ENCODE results near the gene SULT1A3. TPM values are rescaled to one million over a fixed set of nuclear protein-coding genes. Genes with fewer than 3 reads are reported as not detected.
"Not testable (repeated sequence)": the region's sequence is repeated elsewhere in the genome, so short reads cannot be mapped to it uniquely, and the experiment has no call there.

SULT1A3 gene
- total RNA-seq, 1 experiment from 2014 or later = 8.3 TPM

- TF ChIP-seq KAT7 (CRISPR knock-in tag; IDR thresholded peaks at IDR 0.05; ENCODE audit: borderline replicate concordance) (no peak), E2F5 (CRISPR knock-in tag; IDR thresholded peaks at IDR 0.05) (no peak), ZNF138 (CRISPR knock-in tag; conservative IDR thresholded peaks at IDR 0.05) (no peak)
These were observed 11.0 kb upstream of the SULT1A3 start (continued) for GRCh38 chr16:30187971-30188561.

DNA sequence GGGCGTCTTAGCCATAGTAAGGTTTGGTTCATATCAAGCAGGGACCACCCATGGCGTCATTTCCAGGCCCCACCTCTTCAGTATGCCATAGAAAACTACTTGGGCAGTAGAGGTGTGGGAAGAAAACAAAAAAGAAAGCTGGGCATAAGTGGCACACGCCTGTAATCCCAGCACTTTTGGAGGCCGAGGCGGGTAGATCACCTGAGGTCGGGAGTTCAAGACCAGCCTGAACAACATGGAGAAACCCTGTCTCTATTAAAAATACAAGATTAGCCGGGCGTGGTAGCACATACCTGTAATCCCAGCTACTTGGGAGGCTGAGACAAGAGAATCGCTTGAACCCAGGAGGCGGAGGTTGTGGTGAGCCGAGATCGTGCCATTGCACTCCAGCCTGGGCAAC, 7.9 kb upstream of the SULT1A3 start:
- H3K27ac Mint-ChIP-seq; DNase-seq (ENCODE audit: low spot score); H3K4me1 Mint-ChIP-seq; CTCF ChIA-PET; H3K9me3 Mint-ChIP-seq; H3K36me3 Mint-ChIP-seq; ATAC-seq; POLR2A ChIA-PET; H3K4me3 Mint-ChIP-seq; H3K27me3 Mint-ChIP-seq (ENCODE audit: low read depth): not testable (repeated sequence)

- DNase-seq (ENCODE audit: low spot score); H3K27me3 Mint-ChIP-seq (ENCODE audit: low read depth); H3K9me3 Mint-ChIP-seq; POLR2A ChIA-PET; H3K27ac Mint-ChIP-seq; CTCF ChIA-PET; H3K4me3 Mint-ChIP-seq; H3K4me1 Mint-ChIP-seq; H3K36me3 Mint-ChIP-seq: not testable (repeated sequence)
- ATAC-seq = peak; percentile 40
These were observed 6.0 kb upstream of the SULT1A3 start for GRCh38 chr16:30193098-30193497.

DNA sequence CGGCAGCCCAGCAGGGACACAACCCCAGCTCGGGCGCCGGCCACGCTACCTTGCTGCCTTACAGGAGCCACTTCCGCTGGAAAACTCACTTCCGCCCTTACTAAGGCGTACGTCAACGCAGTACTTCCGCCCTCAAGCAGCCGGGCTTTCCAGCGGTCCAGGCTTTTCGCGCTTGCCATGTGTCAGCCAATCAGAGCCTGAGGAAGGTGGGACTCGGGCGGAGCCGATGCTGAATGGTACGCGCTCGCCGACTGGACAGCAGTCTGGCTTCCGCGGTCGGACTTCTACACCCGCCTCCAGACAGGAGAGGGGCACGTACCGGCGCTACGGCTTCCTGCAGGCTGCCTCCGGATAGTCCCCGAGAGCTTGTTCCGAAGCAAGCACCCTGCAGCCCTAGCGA, 5.4 kb upstream of the SULT1A3 start, which contains the start of the genes BOLA2B and SLX1A:
Gene BOLA2B, minus strand, starts transcription at position 52 of the 400 bp plus-strand sequence. CDS start 71 bp downstream, outside the sequence.
Gene SLX1A, plus strand, starts transcription at position 261 of the 400 bp plus-strand sequence. CDS start 210 bp downstream, outside the sequence.
- H3K27me3 Mint-ChIP-seq (ENCODE audit: low read depth); H3K27ac Mint-ChIP-seq; H3K36me3 Mint-ChIP-seq; H3K4me1 Mint-ChIP-seq; DNase-seq (ENCODE audit: low spot score); POLR2A ChIA-PET; CTCF ChIA-PET; H3K4me3 Mint-ChIP-seq; H3K9me3 Mint-ChIP-seq: not testable (repeated sequence)
- peak; percentile 90 for ATAC-seq

DNA sequence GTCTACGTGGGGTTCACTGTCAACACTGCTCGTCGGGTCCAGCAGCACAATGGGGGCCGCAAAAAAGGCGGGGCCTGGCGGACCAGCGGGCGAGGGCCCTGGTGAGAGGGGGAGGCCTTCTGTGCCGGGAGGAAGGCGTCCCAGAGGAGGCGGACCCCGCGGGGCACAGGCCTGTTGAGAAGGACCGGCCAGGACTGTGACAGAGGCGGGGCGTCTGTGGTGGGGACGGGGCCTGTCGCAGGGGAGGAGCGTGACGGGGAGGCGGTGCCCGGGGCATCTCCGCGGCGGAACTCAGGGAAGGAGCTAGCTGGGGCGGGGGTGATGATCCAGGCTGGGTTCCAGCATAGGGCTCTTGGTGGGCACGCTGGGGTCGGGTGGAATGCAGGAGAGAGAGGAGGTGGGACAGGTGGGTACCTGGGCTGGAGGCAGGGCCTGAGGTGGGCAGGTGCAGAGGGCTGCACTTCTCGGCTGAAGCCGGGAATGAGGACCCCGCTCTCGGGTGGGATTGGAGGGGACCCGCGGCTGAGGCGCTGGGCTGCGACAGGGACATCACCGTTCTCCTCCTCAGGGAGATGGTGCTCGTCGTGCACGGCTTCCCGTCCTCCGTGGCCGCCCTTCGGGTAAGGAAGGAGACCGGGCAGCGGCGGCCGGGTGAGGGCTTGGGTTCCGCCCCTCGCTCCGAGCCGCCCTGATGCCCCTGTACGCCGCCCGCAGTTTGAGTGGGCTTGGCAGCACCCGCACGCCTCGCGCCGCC, 4.7 kb upstream of the SULT1A3 start:
- H3K9me3 Mint-ChIP-seq; DNase-seq (ENCODE audit: low spot score); H3K4me3 Mint-ChIP-seq; H3K36me3 Mint-ChIP-seq; H3K27ac Mint-ChIP-seq; CTCF ChIA-PET; POLR2A ChIA-PET; H3K27me3 Mint-ChIP-seq (ENCODE audit: low read depth); H3K4me1 Mint-ChIP-seq: not testable (repeated sequence)
- ATAC-seq = peak; percentile 74

GRCh38 chr16:30197001-30197400, 2.1 kb upstream of the SULT1A3 start:
- POLR2A ChIA-PET; H3K9me3 Mint-ChIP-seq; H3K27ac Mint-ChIP-seq; H3K36me3 Mint-ChIP-seq; H3K27me3 Mint-ChIP-seq (ENCODE audit: low read depth); DNase-seq (ENCODE audit: low spot score); ATAC-seq; H3K4me1 Mint-ChIP-seq; H3K4me3 Mint-ChIP-seq; CTCF ChIA-PET: not testable (repeated sequence)

GRCh38 chr16:30199608-30200343, 721 bp downstream of the SULT1A3 start:
- DNase-seq (ENCODE audit: low spot score); H3K4me1 Mint-ChIP-seq; H3K27me3 Mint-ChIP-seq (ENCODE audit: low read depth); H3K9me3 Mint-ChIP-seq; H3K27ac Mint-ChIP-seq; H3K4me3 Mint-ChIP-seq; H3K36me3 Mint-ChIP-seq; POLR2A ChIA-PET; CTCF ChIA-PET: not testable (repeated sequence)
- ATAC-seq = peak; percentile 22

DNA sequence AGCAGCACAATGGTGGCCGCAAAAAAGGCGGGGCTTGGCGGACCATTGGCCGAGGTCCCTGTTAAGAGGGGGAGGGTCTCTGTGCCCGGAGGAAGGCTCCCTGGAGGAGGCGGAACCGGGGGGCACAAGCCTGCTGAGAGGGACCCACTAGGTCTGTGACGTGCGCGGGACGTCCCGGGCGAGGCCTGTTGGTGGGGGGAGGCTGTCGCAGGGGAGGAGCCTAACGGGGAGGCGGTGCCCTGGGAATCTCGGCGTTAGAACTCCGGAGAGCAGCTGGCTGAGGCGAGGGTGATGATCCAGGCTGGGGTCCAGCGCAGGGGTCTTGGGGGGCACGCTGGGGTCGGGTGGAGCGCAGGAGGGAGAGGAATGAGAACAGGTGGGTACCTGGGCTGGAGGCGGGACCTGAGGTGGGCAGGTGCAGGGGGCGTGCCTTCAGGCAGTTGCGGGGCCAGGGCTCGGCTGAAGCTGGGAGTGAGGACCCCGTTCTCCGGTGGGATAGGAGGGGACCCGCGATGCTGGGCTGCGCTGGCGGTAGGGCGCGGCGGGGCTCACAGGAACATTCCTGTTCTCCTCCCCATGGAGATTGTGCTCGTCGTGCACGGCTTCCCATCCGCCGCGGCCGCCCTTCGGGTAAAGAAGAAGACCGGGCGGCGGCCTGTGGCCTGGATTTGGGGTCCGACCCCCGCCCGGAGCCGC, 6.6 kb downstream of the SULT1A3 start:
- H3K4me3 Mint-ChIP-seq; POLR2A ChIA-PET; H3K4me1 Mint-ChIP-seq; H3K36me3 Mint-ChIP-seq; CTCF ChIA-PET; H3K27me3 Mint-ChIP-seq (ENCODE audit: low read depth); H3K27ac Mint-ChIP-seq; H3K9me3 Mint-ChIP-seq: not testable (repeated sequence)
- ATAC-seq (peak; percentile 58), DNase-seq (ENCODE audit: low spot score) (peak; percentile 35)

GRCh38 chr16:30206252-30206651, 7.2 kb downstream of the SULT1A3 start:
- H3K9me3 Mint-ChIP-seq; H3K4me3 Mint-ChIP-seq; H3K36me3 Mint-ChIP-seq; H3K4me1 Mint-ChIP-seq; ATAC-seq; H3K27ac Mint-ChIP-seq; H3K27me3 Mint-ChIP-seq (ENCODE audit: low read depth); POLR2A ChIA-PET; DNase-seq (ENCODE audit: low spot score); CTCF ChIA-PET: not testable (repeated sequence)

GRCh38 chr16:30207063-30207704, 8.1 kb downstream of the SULT1A3 start:
- H3K27ac Mint-ChIP-seq; CTCF ChIA-PET; H3K4me3 Mint-ChIP-seq; H3K9me3 Mint-ChIP-seq; H3K27me3 Mint-ChIP-seq (ENCODE audit: low read depth); H3K36me3 Mint-ChIP-seq; DNase-seq (ENCODE audit: low spot score); POLR2A ChIA-PET; H3K4me1 Mint-ChIP-seq: not testable (repeated sequence)
- ATAC-seq = peak; percentile 84

- H3K27ac Mint-ChIP-seq; H3K36me3 Mint-ChIP-seq; H3K4me1 Mint-ChIP-seq; ATAC-seq; H3K4me3 Mint-ChIP-seq; H3K27me3 Mint-ChIP-seq (ENCODE audit: low read depth); CTCF ChIA-PET; POLR2A ChIA-PET; H3K9me3 Mint-ChIP-seq; DNase-seq (ENCODE audit: low spot score): not testable (repeated sequence)
These were observed 10.0 kb downstream of the SULT1A3 start for GRCh38 chr16:30209032-30209431.
